Stimulated activated CD4-positive, alpha-beta T cell treated with anti-CD3 and anti-CD28 coated beads, TNF-alpha, amount 100 ng/mL, for 4 hours (primary cell): ENCODE data around the gene RAB3B.

Experiments
- DNase-seq, 3 experiments: peaks; one replicate each; pipeline ENCODE4 v3.0.0-alpha.2; 2020; ENCODE audit warnings: low read depth in 3 of 3

The RAB3B gene

GRCh38 chr1:51956528-51957509 lies 33.7 kb downstream of the RAB3B start:
- no peak for DNase-seq

- DNase-seq = no peak
These were observed 34.5 kb downstream of the RAB3B start for GRCh38 chr1:51955797-51956527.

GRCh38 chr1:51954783-51955182 lies 35.7 kb downstream of the RAB3B start:
- no peak for DNase-seq

- no peak for DNase-seq
These were observed 37.4 kb downstream of the RAB3B start for GRCh38 chr1:51953079-51953478.

- DNase-seq = no peak
These were observed 37.9 kb downstream of the RAB3B start for GRCh38 chr1:51952638-51953037.

- no peak for DNase-seq
These were observed 39.8 kb downstream of the RAB3B start for GRCh38 chr1:51950701-51951100.

- DNase-seq = no peak
These were observed 41.3 kb downstream of the RAB3B start for GRCh38 chr1:51949014-51949702.

DNA sequence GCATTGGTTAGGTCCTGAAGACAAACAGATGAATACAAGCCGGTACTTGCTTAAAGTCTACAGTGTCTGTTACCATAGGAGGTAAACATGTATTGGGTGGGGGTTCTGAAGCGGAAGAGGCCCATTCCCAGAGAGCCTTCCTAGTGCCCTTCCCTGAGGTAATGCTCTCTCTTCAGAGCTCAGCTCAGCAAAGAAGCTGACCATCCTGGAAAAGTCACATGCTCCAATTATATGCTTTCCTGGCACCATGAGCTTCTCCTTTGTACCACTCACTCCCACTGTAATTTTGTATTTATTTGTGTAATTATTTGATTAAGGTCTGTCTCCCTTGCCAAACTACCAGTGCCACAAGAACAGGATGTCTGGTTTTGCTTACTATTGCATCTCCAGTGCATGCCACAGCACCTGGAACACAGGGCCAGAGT lies 42.0 kb downstream of the RAB3B start:
- no peak for DNase-seq

GRCh38 chr1:51946300-51946699 lies 44.2 kb downstream of the RAB3B start:
- no peak for DNase-seq

GRCh38 chr1:51945591-51945990 lies 44.9 kb downstream of the RAB3B start:
- no peak for DNase-seq

- DNase-seq = no peak
These were observed 48.2 kb downstream of the RAB3B start for GRCh38 chr1:51942281-51942680.

GRCh38 chr1:51941528-51941927 lies 49.0 kb downstream of the RAB3B start:
- DNase-seq = no peak

GRCh38 chr1:51937112-51937511 lies 53.4 kb downstream of the RAB3B start:
- no peak for DNase-seq

- no peak for DNase-seq
These were observed 54.0 kb downstream of the RAB3B start for GRCh38 chr1:51936531-51936930.

DNA sequence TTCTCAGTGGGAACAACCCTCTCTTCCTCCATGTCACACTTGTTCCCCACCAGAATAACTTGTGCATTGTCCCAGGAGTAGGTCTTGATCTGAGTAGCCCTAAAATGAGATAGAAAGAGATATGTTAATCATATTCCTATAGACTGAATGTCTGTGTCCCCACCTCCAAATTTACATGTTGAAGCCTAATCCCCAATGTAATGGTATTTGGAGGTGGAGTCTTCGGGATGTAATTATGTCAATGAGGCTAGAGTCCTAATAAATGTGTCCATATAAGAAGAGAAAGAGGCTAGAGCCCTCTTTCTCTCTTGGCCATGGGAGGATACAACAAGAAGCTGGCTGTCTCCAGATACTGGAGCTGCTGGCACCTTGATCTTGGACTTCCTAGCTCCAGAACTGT lies 57.2 kb downstream of the RAB3B start:
- no peak for DNase-seq

- no peak for DNase-seq
These were observed 60.2 kb downstream of the RAB3B start for GRCh38 chr1:51930329-51930728.

GRCh38 chr1:51928896-51929295 lies 61.6 kb downstream of the RAB3B start:
- DNase-seq = no peak

DNA sequence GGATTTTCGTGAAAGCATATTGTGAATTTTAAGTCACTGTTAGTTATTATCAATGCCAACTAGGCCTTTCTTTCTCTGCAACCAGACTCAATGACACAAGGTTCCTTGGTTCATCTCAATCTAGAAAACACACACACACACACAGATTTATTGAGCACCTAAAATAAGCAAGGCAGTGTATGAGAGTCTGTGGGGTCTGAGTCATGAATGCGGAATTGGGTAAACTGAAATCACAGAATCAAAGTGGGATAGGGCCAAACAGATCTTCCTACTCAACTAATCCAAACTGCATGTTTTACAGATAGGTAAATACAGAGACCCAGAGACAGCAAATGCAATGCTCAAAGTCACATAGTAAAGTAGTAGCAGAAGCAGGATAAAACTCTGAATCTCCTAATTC lies 63.5 kb downstream of the RAB3B start:
- no peak for DNase-seq

GRCh38 chr1:51926171-51926812 lies 64.2 kb downstream of the RAB3B start:
- DNase-seq = no peak

DNA sequence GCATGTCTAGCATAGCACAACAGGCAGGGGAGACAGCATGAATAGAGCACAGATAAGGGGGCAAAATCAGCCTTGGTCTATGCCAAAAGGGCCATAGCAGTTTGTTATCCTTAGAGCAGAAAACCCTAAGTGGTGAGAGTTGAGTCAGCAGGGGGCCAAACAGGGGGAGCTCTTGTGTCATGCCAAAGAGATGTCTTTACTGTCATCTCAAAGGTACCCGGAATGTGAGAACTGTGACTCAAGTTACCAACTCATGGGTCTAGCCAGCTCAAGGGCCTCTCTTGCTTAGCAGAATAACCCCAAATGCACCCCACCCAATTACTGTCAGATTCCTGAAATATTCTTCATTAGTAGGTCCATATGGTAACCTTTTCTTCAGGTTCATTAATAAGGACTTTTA lies 66.0 kb downstream of the RAB3B start:
- no peak for DNase-seq

DNA sequence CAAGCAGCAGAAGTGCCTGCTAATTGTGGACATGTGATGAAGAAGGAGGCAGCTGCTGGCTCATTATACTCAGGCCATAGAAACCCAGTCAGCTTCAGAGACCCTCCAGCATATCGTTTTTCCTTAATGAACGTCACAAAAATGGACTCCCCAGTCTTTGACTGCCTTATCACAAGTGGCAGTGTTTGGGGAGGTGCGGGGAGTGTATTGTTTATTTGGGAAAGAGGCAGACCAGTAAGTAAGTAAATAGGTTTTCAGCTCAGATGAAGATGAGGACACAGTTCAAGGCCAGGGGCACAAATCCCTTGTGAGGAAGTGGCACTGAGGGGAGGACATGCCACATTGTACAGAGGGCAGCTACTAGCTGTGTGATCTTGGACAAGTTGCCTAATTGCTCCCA lies 68.5 kb downstream of the RAB3B start:
- DNase-seq = no peak

- DNase-seq = no peak
These were observed 70.4 kb downstream of the RAB3B start for GRCh38 chr1:51920130-51920529.
